Activated CD4-positive, alpha-beta memory T cell treated with anti-CD3 and anti-CD28 coated beads for 36 hours (primary cell): ENCODE results near the gene NUP35. TPM values are rescaled to one million over a fixed set of nuclear protein-coding genes. Genes with fewer than 3 reads are reported as not detected.

Experiments used
- CTCF ChIA-PET: fragments of 350-600 bp; sonication (Branson Sonifier 250); formaldehyde crosslinking; loops from one replicate; lab custom pipeline; 2021; ENCODE audit warnings: antibody characterized with exemption, inconsistent platforms; lab: Charles Lee
- POLR2A ChIA-PET: fragments of 350-600 bp; sonication (Branson Sonifier 250); formaldehyde crosslinking; loops from one replicate; lab custom pipeline; 2021; ENCODE audit warnings: antibody characterized with exemption; lab: Charles Lee
- DNase-seq: peaks from one replicate; pipeline ENCODE4 v3.0.0-alpha.2; 2020
- H3K27ac Mint-ChIP-seq: one replicate; pipeline ENCODE4 v1.8.0; 2021; ENCODE audit warnings: mixed read lengths
- H3K27me3 Mint-ChIP-seq: one replicate; pipeline ENCODE4 v1.8.0; 2021; ENCODE audit warnings: mixed read lengths
- H3K36me3 Mint-ChIP-seq: one replicate; pipeline ENCODE4 v1.8.0; 2021; ENCODE audit warnings: mixed read lengths
- H3K4me1 Mint-ChIP-seq: one replicate; pipeline ENCODE4 v1.8.0; 2021; ENCODE audit warnings: low read depth, mixed read lengths
- H3K4me3 Mint-ChIP-seq: one replicate; pipeline ENCODE4 v1.8.0; 2021; ENCODE audit warnings: mild to moderate bottlenecking, mixed read lengths
- H3K9me3 Mint-ChIP-seq: one replicate; pipeline ENCODE4 v1.8.0; 2021; ENCODE audit warnings: mixed read lengths
- intact Hi-C: fragments of 100-400 bp; cut with micrococcal nuclease; formaldehyde crosslinking; loops from one replicate; pipeline ENCODE4 v1.15.1; 2023
- total RNA-seq, 2 experiments: library from RNA; stranded (reverse); gene quantifications; one replicate each; pipeline ENCODE4 v1.2.3, GENCODE V29; 2021

NUP35 gene
- total RNA-seq, 2 experiments from 2014 or later: 27.6 to 31.7 TPM

- H3K9me3 Mint-ChIP-seq: peaks cover 19% of the 10 kb centered on the region
- H3K4me3 Mint-ChIP-seq: no peak overlapping the region
- H3K27ac Mint-ChIP-seq: no peak overlapping the region
- peaks cover 71% of the 10 kb centered on the region for H3K36me3 Mint-ChIP-seq
- intact Hi-C loops: no loop called here
- peaks cover 5% of the 10 kb centered on the region for H3K4me1 Mint-ChIP-seq
- ChIA-PET POLR2A (no interaction called here), CTCF (no interaction called here)
- DNase-seq: no peak
- H3K27me3 Mint-ChIP-seq: no peaks in the 10 kb centered on the region
These were observed 62.1 kb downstream of the NUP35 start for GRCh38 chr2:183186296-183186695.

- CTCF ChIA-PET: no interaction called here
- Mint-ChIP-seq H3K27ac (no peak overlapping the region), H3K4me3 (no peak overlapping the region), H3K4me1 (peaks cover 5% of the 10 kb centered on the region), H3K9me3 (peaks cover 19% of the 10 kb centered on the region), H3K36me3 (peaks cover 71% of the 10 kb centered on the region), H3K27me3 (no peaks in the 10 kb centered on the region)
- no peak for DNase-seq
- POLR2A ChIA-PET: no interaction called here
- intact Hi-C loops: no loop called here
These were observed 62.5 kb downstream of the NUP35 start for GRCh38 chr2:183186766-183187165.

GRCh38 chr2:183192343-183192742, 68.1 kb downstream of the NUP35 start:
- ChIA-PET POLR2A (no interaction called here), CTCF (no interaction called here)
- Mint-ChIP-seq H3K27ac (no peak overlapping the region), H3K36me3 (peaks cover 49% of the 10 kb centered on the region), H3K27me3 (no peaks in the 10 kb centered on the region), H3K9me3 (no peaks in the 10 kb centered on the region), H3K4me3 (no peak overlapping the region), H3K4me1 (no peaks in the 10 kb centered on the region)
- no peak for DNase-seq
- intact Hi-C loops: no loop called here

GRCh38 chr2:183193904-183194303, 69.7 kb downstream of the NUP35 start:
- H3K9me3 Mint-ChIP-seq: no peaks in the 10 kb centered on the region
- peaks cover 47% of the 10 kb centered on the region for H3K36me3 Mint-ChIP-seq
- H3K27me3 Mint-ChIP-seq: no peaks in the 10 kb centered on the region
- no peak overlapping the region for H3K4me3 Mint-ChIP-seq
- H3K4me1 Mint-ChIP-seq: no peaks in the 10 kb centered on the region
- DNase-seq: no peak
- POLR2A ChIA-PET: no interaction called here
- intact Hi-C loops: no loop called here
- CTCF ChIA-PET: interaction anchor here (1.8 kb wide), 1 partner anchor 9 kb away, joined by 5 read pairs; no protein-coding TSS in a partner anchor
- H3K27ac Mint-ChIP-seq: no peak overlapping the region

GRCh38 chr2:183195397-183195796, 71.2 kb downstream of the NUP35 start:
- H3K4me1 Mint-ChIP-seq: no peaks in the 10 kb centered on the region
- H3K4me3 Mint-ChIP-seq: no peak overlapping the region
- intact Hi-C loops: no loop called here
- H3K27me3 Mint-ChIP-seq: no peaks in the 10 kb centered on the region
- H3K27ac Mint-ChIP-seq: no peak overlapping the region
- no peak for DNase-seq
- H3K36me3 Mint-ChIP-seq: peaks cover 52% of the 10 kb centered on the region
- POLR2A ChIA-PET: no interaction called here
- CTCF ChIA-PET: interaction anchor here (1.8 kb wide), 1 partner anchor 8 kb away, joined by 5 read pairs; no protein-coding TSS in a partner anchor
- H3K9me3 Mint-ChIP-seq: no peaks in the 10 kb centered on the region

GRCh38 chr2:183195998-183196409, 71.8 kb downstream of the NUP35 start:
- no peaks in the 10 kb centered on the region for H3K4me1 Mint-ChIP-seq
- CTCF ChIA-PET: no interaction called here

GRCh38 chr2:183204397-183204796, 80.2 kb downstream of the NUP35 start:
- peaks cover 11% of the 10 kb centered on the region for H3K36me3 Mint-ChIP-seq
- POLR2A ChIA-PET: no interaction called here
- no peak overlapping the region for H3K4me3 Mint-ChIP-seq
- H3K27ac Mint-ChIP-seq: no peak overlapping the region
- no peaks in the 10 kb centered on the region for H3K4me1 Mint-ChIP-seq
- DNase-seq: no peak
- no peaks in the 10 kb centered on the region for H3K9me3 Mint-ChIP-seq
- H3K27me3 Mint-ChIP-seq: no peaks in the 10 kb centered on the region
- intact Hi-C loops: no loop called here
- CTCF ChIA-PET: no interaction called here

More at GRCh38 chr2:183195998-183196409, 71.8 kb downstream of the NUP35 start:
- Mint-ChIP-seq H3K27ac (no peak overlapping the region), H3K36me3 (peaks cover 49% of the 10 kb centered on the region), H3K9me3 (no peaks in the 10 kb centered on the region), H3K4me3 (no peak overlapping the region), H3K27me3 (no peaks in the 10 kb centered on the region)
- POLR2A ChIA-PET: no interaction called here
- no peak for DNase-seq
- intact Hi-C loops: no loop called here

- peaks cover 4% of the 10 kb centered on the region for H3K9me3 Mint-ChIP-seq
- POLR2A ChIA-PET: no interaction called here
- DNase-seq: no peak
- no peaks in the 10 kb centered on the region for H3K4me1 Mint-ChIP-seq
- intact Hi-C loops: no loop called here
- H3K27ac Mint-ChIP-seq: no peak overlapping the region
- H3K36me3 Mint-ChIP-seq: peaks cover 16% of the 10 kb centered on the region
- CTCF ChIA-PET: no interaction called here
- no peaks in the 10 kb centered on the region for H3K27me3 Mint-ChIP-seq
- H3K4me3 Mint-ChIP-seq: no peak overlapping the region
These were observed 82.9 kb downstream of the NUP35 start for GRCh38 chr2:183207110-183207509.

- Mint-ChIP-seq H3K9me3 (peaks cover 4% of the 10 kb centered on the region), H3K4me1 (peaks cover 15% of the 10 kb centered on the region), H3K4me3 (no peak overlapping the region), H3K27me3 (no peaks in the 10 kb centered on the region), H3K27ac (no peak overlapping the region), H3K36me3 (peaks cover 24% of the 10 kb centered on the region)
- ChIA-PET CTCF (no interaction called here), POLR2A (no interaction called here)
- intact Hi-C loops: no loop called here
- no peak for DNase-seq
These were observed 85.3 kb downstream of the NUP35 start for GRCh38 chr2:183209395-183210028.

Other genes with a start within 250 kb of the NUP35 start
- 10 to 100 TPM; 18.8 to 21.7 TPM for gene NCKAP1, start 86.0 kb upstream of the NUP35 start, total RNA-seq
- 1 to 10 TPM; 2.1 to 2.7 TPM for gene DUSP19, start 45.7 kb upstream of the NUP35 start, total RNA-seq